ENCODE results near the gene ADGRF1. TPM values are rescaled to one million over a fixed set of nuclear protein-coding genes. Genes with fewer than 3 reads are reported as not detected.
"Not testable (repeated sequence)": the region's sequence is repeated elsewhere in the genome, so short reads cannot be mapped to it uniquely, and the experiment has no call there.

Gene ADGRF1
- under 1 TPM in 1 of 4 donors, not detected in 3; 0.83 TPM for total RNA-seq

GRCh38 chr6:47042275-47042791, at the start of gene ADGRF1:
Gene ADGRF1, minus strand, starts transcription at chr6:47042332. Its CDS starts 13,271 bp downstream, at chr6:47029061.
- peaks cover 2 to 5% (median 4%) of the 10 kb centered on the region in 4 donors for H3K4me1 ChIP-seq
- no peak within 1 kb of the TSS for H3K27ac ChIP-seq (replicated peaks in 1 of 4)
- WGBS = 82% methylated on average over 3 of the region's 3 CpGs
- intact Hi-C loops (cut with DNase I) = no loop called here
- TF ChIP-seq, protein P1, sequence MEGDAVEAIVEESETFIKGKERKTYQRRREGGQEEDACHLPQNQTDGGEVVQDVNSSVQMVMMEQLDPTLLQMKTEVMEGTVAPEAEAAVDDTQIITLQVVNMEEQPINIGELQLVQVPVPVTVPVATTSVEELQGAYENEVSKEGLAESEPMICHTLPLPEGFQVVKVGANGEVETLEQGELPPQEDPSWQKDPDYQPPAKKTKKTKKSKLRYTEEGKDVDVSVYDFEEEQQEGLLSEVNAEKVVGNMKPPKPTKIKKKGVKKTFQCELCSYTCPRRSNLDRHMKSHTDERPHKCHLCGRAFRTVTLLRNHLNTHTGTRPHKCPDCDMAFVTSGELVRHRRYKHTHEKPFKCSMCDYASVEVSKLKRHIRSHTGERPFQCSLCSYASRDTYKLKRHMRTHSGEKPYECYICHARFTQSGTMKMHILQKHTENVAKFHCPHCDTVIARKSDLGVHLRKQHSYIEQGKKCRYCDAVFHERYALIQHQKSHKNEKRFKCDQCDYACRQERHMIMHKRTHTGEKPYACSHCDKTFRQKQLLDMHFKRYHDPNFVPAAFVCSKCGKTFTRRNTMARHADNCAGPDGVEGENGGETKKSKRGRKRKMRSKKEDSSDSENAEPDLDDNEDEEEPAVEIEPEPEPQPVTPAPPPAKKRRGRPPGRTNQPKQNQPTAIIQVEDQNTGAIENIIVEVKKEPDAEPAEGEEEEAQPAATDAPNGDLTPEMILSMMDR (IDR thresholded peaks at IDR 0.05) = no peak
- TF ChIP-seq POLR2AphosphoS5 (IDR thresholded peaks at IDR 0.05) = no peak
- no peak for TF ChIP-seq POLR2A (IDR thresholded peaks at IDR 0.05; ENCODE audit: low read depth)
- no peak for TF ChIP-seq EP300 (IDR thresholded peaks at IDR 0.05)
- no peaks in the 10 kb centered on the region for H3K9me3 ChIP-seq
- peak; percentile 64 for DNase-seq (ENCODE audit: extremely low spot score)
- H3K27me3 ChIP-seq = peaks cover 0 to 8% (median 0%) of the 10 kb centered on the region in 4 donors
- H3K36me3 ChIP-seq = no peaks in the 10 kb centered on the region
- H3K4me3 ChIP-seq = no peak within 1 kb of the TSS

DNA sequence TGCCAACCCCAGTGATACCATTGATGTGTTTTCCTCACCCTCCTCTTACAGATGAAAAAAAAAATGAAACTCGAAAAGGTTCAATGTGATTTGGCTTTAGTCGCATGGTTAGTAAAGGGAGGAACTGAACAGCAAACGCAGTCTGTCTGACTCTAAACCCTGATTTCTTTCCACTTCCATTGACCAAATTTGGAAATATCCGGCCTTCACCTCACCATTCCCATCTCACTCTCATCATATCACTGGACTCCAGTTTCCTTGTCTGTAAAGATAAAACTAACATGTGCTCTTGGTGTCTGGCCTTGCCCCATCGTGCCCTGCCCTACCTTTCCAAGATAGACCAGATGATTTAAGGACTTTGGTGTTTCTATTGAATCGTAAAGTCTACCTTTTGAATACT, 48.7 kb upstream of the ADGRF1 start:
- H3K9me3 ChIP-seq = no peaks in the 10 kb centered on the region
- no peak overlapping the region for H3K4me3 ChIP-seq
- intact Hi-C loops (cut with DNase I) = no loop called here
- H3K4me1 ChIP-seq = peaks cover 0 to 44% (median 20%) of the 10 kb centered on the region in 4 donors
- no peak for TF ChIP-seq POLR2A (IDR thresholded peaks at IDR 0.05; ENCODE audit: low read depth)
- DNase-seq (ENCODE audit: extremely low spot score) = no peak
- H3K36me3 ChIP-seq = no peaks in the 10 kb centered on the region
- H3K27me3 ChIP-seq = no peaks in the 10 kb centered on the region
- H3K27ac ChIP-seq (replicated peaks in 1 of 4) = no peak overlapping the region
- WGBS = 97% methylated on average over 6 of the region's 6 CpGs

DNA sequence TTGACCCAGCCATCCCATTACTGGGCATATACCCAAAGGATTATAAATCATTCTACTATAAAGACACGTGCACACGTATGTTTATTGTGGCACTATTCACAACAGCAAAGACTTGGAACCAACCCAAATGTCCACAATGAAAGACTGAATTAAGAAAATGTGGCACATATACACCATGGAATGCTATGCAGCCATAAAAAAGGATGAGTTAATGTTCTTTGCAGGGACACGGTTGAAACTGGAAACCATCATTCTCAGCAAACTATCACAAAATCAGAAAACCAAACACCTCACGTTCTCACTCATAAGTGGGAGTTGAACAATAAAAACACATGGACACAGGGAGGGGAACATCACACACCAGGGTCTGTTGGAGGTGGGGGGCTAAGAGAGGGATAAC, 47.3 kb upstream of the ADGRF1 start:
- H3K9me3 ChIP-seq; H3K4me3 ChIP-seq; intact Hi-C loops (cut with DNase I); H3K27ac ChIP-seq (replicated peaks in 1 of 4); H3K27me3 ChIP-seq; H3K36me3 ChIP-seq; DNase-seq (ENCODE audit: extremely low spot score): not testable (repeated sequence)
- H3K4me1 ChIP-seq = peaks cover 0 to 48% (median 27%) of the 10 kb centered on the region in 4 donors
- 77% methylated on average over 4 of the region's 4 CpGs for WGBS

DNA sequence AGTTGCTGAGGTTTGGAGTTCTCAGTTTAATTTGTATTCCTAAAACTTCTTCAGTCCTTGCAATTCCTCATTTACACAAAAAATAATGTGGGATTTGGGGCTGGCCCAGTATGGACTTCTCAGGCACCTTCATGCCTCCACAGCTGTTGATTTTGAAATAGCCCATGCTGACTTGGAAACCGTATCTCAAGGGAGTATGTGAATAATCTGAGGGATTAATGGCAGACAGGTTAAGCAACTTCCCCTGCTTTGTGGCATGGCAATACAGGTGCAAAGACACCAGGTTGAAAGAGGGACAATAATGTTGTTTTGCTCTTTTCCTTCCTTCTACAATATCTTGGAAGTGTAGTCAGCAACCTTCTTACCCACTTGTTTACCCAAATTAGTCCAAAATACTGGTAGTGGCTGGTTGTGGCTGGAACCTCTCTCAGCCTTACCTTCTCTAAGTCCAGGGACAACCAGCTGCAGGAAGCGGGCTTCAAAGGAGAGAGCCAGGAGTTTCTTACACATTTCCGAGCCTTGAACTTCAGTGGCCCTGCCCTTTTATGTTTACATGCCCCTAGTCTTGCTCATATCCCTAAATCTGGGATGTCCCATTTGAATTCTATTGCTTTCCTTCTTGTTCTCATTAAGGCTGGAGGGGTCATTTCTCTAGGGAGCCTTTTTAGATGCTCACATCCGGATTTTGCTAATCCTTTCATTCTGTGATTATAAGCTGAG, 44.1 kb upstream of the ADGRF1 start:
- WGBS = 85% methylated on average over 4 of the region's 4 CpGs

GRCh38 chr6:47084610-47085009, 42.5 kb upstream of the ADGRF1 start:
- Histone ChIP-seq H3K27ac (replicated peaks in 1 of 4) (peak overlapping the region; percentile 5 to 68 (median 66)), H3K4me1 (peaks cover 17 to 37% (median 28%) of the 10 kb centered on the region in 4 donors), H3K4me3 (no peak overlapping the region), H3K9me3 (no peaks in the 10 kb centered on the region), H3K36me3 (no peaks in the 10 kb centered on the region), H3K27me3 (no peaks in the 10 kb centered on the region)
- WGBS = 95% methylated on average over 2 of the region's 2 CpGs
- DNase-seq (ENCODE audit: extremely low spot score) = no peak
- TF ChIP-seq, protein P1 (IDR thresholded peaks at IDR 0.05) = no peak
- TF ChIP-seq EP300 (IDR thresholded peaks at IDR 0.05) = no peak
- TF ChIP-seq POLR2AphosphoS5 (IDR thresholded peaks at IDR 0.05) = no peak
- no peak for TF ChIP-seq POLR2A (IDR thresholded peaks at IDR 0.05; ENCODE audit: low read depth)
- intact Hi-C loops (cut with DNase I) = no loop called here

More for the DNA sequence above, 44.1 kb upstream of the ADGRF1 start:
- TF ChIP-seq POLR2AphosphoS5 (IDR thresholded peaks at IDR 0.05) (no peak), POLR2A (IDR thresholded peaks at IDR 0.05; ENCODE audit: low read depth) (no peak), EP300 (IDR thresholded peaks at IDR 0.05) (no peak)
- TF ChIP-seq, protein P1 (IDR thresholded peaks at IDR 0.05) = no peak
- H3K4me3 ChIP-seq = no peak overlapping the region
- DNase-seq (ENCODE audit: extremely low spot score) = no peak
- H3K27me3 ChIP-seq = no peaks in the 10 kb centered on the region
- H3K36me3 ChIP-seq = no peaks in the 10 kb centered on the region
- intact Hi-C loops (cut with DNase I) = no loop called here
- H3K9me3 ChIP-seq = no peaks in the 10 kb centered on the region
- H3K4me1 ChIP-seq = peaks cover 17 to 39% (median 28%) of the 10 kb centered on the region in 4 donors
- H3K27ac ChIP-seq (replicated peaks in 1 of 4) = peak overlapping the region in 1 of 4 donors; percentile 7

Measured in esophagus muscularis mucosa (tissue), 4 donors.